Measurements from ENCODE around the gene DRAXIN.

Gene DRAXIN, protein sequence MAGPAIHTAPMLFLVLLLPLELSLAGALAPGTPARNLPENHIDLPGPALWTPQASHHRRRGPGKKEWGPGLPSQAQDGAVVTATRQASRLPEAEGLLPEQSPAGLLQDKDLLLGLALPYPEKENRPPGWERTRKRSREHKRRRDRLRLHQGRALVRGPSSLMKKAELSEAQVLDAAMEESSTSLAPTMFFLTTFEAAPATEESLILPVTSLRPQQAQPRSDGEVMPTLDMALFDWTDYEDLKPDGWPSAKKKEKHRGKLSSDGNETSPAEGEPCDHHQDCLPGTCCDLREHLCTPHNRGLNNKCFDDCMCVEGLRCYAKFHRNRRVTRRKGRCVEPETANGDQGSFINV

GRCh38 chr1:11691302-11691914 lies at the start of gene DRAXIN:
TSS of gene DRAXIN (plus strand) at chr1:11691710. CDS start at chr1:11706259, 14,549 bp downstream.
- DNase-seq, result no peak

GRCh38 chr1:11641776-11642305 lies 49.7 kb upstream of the DRAXIN start:
- DNase-seq, result no peak

DNA sequence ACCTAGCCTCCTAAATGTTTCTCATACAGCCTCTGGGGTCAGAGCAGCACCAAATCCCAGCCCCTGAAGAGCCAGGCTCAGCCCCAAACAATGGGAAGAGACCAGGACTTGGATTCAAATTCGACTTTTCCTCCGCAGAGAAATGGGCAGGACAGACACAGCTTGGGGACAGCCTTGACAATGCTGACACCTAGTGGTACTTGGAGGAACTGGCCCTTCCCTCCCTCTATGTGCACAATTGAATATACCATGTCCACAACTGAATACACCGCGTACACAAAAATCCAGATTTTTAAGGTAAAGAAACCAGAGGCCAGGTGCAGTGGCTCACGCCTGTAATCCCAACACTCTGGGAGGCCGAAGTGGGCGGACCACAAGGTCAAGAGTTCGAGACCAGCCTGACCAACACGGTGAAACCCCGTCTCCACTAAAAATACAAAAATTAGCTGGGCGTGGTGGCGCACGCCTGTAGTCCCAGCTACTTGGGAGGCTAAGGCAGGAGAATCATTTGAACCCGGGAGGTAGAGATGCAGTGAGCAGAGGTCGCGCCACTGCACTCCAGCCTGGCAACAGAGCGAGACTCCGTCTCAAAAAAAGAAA lies 49.0 kb upstream of the DRAXIN start:
- peak; percentile 62 for DNase-seq

DNA sequence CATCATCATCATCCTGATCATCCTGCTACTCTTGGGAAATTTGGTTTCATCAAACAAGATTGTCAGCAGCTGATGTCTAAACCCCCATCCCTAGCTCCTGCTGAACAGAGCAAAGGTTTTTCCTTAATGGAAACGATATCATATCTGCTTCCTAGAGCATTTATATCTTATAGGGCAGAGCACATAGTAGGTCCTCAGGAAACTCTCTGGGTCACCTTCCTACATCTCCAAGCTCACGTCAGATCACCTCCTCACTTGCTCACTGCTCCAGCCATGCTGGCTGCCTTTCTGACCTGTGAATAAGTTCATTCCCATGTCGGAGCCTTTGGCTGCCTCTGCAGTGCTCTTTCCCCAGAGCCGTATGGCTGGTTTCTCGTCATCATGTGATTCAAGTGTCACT lies 47.7 kb upstream of the DRAXIN start:
- DNase-seq, result no peak

DNA sequence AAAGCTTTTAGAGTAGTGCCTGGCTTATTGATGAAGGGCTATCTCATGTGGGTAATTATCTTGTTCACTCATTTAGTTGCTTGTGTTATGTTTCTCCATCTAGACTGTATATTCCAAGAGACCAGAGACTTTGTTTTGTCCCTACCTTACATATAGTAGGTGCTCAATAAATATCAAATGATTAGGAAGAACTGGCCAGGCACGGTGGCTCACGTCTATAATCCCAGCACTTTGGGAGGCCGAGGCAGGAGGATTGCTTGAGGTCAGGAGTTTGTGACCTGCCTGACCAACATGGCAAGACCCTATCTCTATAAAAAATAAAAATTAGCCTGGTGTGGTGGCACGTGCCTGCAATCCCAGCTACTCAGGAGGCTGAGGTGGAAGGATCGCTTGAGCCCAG lies 46.2 kb upstream of the DRAXIN start:
- DNase-seq, result no peak

DNA sequence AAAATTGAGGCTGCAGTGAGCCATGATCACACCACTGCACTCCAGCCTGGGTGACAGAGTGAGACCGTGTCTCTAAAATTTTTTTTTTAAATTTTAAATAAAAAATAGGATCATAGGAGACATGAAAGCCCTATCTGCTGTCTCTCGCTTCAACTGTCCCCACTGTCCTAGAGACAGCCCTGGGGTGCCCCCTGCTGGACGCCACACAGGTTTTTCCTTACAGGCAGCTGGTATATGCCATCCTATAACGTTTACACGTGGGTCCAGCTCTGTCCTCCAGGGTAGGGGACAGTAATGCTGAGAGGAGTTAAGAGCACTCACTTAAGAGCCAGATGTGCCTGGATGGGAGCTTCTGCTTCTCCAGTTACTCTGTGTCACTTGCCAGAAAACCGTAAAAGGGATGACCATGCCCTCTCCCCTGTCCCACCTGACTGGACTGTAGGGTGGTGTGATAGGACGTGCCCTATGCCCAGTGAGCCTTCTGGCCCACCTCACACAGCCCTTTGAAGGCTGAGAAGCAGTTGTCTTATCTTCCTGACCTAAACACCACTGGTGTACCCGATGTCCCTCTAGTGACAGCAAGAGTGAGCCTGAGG lies 45.7 kb upstream of the DRAXIN start:
- DNase-seq, result peak; percentile 61

GRCh38 chr1:11646317-11646716 lies 45.2 kb upstream of the DRAXIN start:
- DNase-seq, result no peak

DNA sequence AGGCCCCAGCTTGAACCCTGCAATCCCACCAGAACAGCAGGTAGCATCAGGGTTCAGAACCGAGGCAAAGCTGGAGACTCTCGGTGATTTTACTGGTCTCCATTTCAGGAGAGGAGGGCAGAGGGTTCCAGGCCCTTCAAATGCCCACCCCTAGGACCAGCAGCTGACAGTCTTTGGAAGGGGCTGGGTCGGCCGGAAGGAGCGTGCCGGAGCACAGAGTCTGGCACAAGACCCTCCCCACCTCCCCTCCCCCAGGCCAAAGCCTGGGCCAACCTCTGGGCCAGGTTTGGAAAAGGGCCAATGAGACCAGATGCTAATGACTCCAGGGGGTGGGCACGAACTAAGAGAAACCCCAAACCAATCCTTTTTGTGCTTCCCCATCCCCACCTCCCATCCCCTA lies 44.2 kb upstream of the DRAXIN start:
- no peak for DNase-seq

DNA sequence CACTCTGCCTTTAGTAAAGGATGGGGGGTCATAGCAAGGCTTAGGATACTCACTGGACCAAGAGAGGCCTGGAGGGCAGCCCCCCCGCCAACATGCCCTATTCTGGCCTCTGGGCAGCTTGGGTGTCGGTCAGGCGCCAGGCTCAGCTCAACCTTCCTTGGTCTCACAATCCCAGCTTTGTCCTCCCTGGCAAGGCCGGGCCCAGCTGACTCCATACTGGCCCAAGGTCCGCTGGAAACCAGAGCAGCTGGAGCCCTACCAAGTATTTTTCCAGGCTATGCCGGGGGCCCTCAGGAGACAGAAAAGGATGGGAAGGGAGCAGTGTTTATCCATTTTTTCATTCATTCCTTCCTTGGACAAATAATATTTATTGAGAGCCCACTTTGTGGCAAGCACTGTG lies 43.5 kb upstream of the DRAXIN start:
- no peak for DNase-seq

- DNase-seq, result no peak
Measured at GRCh38 chr1:11648732-11649158, 42.8 kb upstream of the DRAXIN start.

DNA sequence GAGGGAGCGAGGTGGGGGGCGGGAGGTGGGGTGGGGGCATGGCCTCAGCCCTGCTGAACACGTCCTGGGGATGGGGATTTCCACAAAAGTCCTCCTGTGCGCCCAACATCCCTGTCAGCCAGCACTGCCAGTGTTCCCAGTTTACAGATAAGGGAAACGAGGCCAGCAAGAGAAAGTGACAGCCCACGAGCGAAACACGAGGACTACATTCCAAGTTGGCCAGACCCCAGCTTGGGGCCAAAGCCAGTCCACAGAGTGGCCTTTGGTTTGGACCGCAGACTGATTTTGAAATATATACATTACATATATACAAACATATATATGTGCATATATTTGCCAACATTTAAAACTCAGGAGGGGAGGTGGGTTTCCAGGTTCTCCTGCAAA lies 42.3 kb upstream of the DRAXIN start:
- DNase-seq, result no peak

GRCh38 chr1:11649624-11650330 lies 41.7 kb upstream of the DRAXIN start:
- no peak for DNase-seq

DNA sequence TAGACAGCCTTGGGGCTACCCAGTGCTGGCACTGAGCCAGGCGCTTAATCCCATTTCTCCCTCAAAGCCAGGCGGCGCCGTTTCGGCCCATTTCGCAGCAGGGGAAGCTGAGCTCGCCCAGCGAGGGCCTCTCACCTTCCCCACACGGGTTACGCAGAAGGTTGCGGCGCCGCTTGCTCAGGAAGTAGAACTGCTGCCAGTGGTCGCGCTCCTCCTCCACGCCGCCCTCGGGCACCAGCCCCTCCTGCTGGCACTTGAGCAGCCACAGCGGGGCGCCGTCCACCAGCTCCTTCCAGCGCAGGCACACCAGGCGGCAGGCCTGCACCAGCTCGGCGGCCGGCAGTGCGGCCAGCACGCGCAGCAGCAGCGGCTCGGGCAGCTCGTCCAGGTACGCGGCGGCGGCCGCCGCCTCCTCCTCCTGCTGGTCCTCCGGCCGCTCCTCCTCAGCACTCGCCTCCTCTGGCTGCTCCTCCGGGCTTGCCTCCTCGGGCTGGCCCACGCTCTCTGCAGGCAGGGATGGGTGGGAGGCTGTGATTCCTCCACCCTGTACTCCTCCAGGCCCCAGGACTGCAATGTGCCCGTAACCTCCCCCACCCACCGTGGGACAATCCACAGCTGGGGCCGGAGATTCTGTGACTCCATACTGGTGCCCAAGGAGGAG lies 41.0 kb upstream of the DRAXIN start:
- DNase-seq, result peak; percentile 87

- no peak for DNase-seq
Measured at GRCh38 chr1:11651017-11651416, 40.5 kb upstream of the DRAXIN start.

GRCh38 chr1:11652203-11652780 lies 39.2 kb upstream of the DRAXIN start:
- DNase-seq, result no peak

DNA sequence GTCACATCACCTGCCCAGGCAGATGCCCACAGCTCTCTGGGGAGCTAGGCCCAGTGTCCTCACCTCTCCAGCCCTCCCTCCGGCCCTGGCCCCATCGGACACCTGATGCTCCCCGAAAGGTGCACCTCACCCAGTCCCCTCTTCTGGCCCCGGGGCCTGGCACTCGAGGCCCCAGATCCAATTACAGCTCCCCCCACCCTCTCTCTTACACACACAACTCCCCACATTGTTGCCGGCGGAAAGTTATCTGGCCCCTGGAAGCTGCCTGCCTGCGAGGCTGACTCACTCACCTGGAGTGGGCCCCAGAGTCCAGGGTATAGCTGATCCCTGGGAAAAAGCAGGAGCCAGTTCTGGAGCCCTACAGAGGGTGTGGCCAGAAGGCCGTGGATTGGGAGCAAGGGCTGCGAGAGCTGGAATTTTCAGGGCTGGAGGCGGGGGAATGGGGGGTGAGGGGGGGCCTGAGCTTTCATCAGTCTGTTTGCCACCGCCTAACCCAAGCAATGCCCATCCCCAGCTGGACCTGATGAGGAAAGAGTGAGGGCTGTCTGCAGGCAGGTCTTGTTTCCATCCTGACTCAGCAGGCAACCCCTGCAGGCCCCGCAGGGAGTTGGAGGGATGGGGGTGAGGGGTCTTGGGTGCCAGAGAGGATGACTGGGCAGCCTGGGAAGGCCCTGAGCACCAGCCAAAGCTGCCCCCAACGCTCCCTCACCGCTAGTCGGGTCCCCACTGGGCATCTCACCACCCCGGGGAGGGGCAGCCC lies 38.2 kb upstream of the DRAXIN start:
- DNase-seq, result peak; percentile 72

- DNase-seq, result no peak
Measured at GRCh38 chr1:11653861-11654136, 37.7 kb upstream of the DRAXIN start.

- DNase-seq, result peak; percentile 73
Measured at GRCh38 chr1:11654137-11654938, 37.2 kb upstream of the DRAXIN start, which contains the start of the genes FBXO2 and FBXO44. TSS of gene FBXO2 (minus strand) at chr1:11654429. CDS start at chr1:11654340, 89 bp downstream. TSS of gene FBXO44 (plus strand) at chr1:11654877. CDS start at chr1:11655836, 959 bp downstream.

GRCh38 chr1:11654939-11655808 lies 36.3 kb upstream of the DRAXIN start:
- DNase-seq, result no peak

Data from 8988T (cell line).